Spinal cord (tissue), 10 donors: ENCODE measurements around the gene DCC. TPM values are rescaled to one million over a fixed set of nuclear protein-coding genes. Genes with fewer than 3 reads are reported as not detected.

Experiments used
- DNase-seq, 6 donors: peaks; one replicate each; pipeline versions ENCODE4 v3.0.0 to v3.0.0-alpha.2; 2013 to 2015; ENCODE audit warnings: low spot score in 6 of 6, low read depth in 4 of 6
- H3K27ac ChIP-seq: one replicate; pipeline ENCODE4 v1.5.1; 2013; ENCODE audit warnings: low read depth, low read length, control low read depth
- H3K27me3 ChIP-seq: one replicate; pipeline ENCODE4 v1.6.1; 2013; ENCODE audit warnings: low read length; ENCODE audit not compliant: control insufficient read depth, insufficient read depth
- H3K36me3 ChIP-seq: one replicate; pipeline ENCODE4 v1.6.1; 2013; ENCODE audit warnings: low read length; ENCODE audit not compliant: control insufficient read depth, insufficient read depth
- H3K4me1 ChIP-seq: one replicate; pipeline ENCODE4 v1.6.1; 2013; ENCODE audit warnings: low read length; ENCODE audit not compliant: control insufficient read depth, insufficient read depth
- H3K4me3 ChIP-seq: one replicate; pipeline ENCODE4 v1.5.1; 2013; ENCODE audit warnings: low read depth, low read length, control low read depth
- H3K9me3 ChIP-seq: one replicate; pipeline ENCODE4 v1.6.1; 2013; ENCODE audit warnings: low read length; ENCODE audit not compliant: control insufficient read depth, insufficient read depth
- WGBS: methylation state at CpG from one replicate; pipeline ENCODE4 v1.1.5; 2013; ENCODE audit warnings: missing lambda C conversion rate; ENCODE audit not compliant: insufficient coverage; 5-methylcytosine and 5-hydroxymethylcytosine counted together
- polyA plus RNA-seq, 2 donors: library from polyadenylated mRNA; unstranded; fragments of 120-200 nt; gene quantifications; one replicate each; pipeline ENCODE4 v1.2.1, GENCODE V29; 2013; ENCODE audit not compliant: insufficient read length in 2 of 2
- total RNA-seq, 2 donors: library from RNA; depleted of rRNA in 1 of 2; stranded (reverse); fragments of 120-200 nt in 1 of 2; fragments of >200 nt in 1 of 2; gene quantifications; one replicate each; pipeline versions ENCODE4 v1.2.3 to v1.2.4, GENCODE V29; 2013 to 2014
- donor health status: healthy.

DCC gene
- total and polyA plus RNA-seq, 4 donors: 13.8 to 27.3 (median 17.2) TPM

GRCh38 chr18:52376104-52376503 is 36.1 kb downstream of the DCC start:
- WGBS: no CpG with 5 or more reads among the region's 1 CpG
- no peaks in the 10 kb centered on the region for H3K27me3 ChIP-seq
- DNase-seq: no peak
- H3K4me1 ChIP-seq: no peaks in the 10 kb centered on the region
- no peak overlapping the region for H3K4me3 ChIP-seq
- H3K36me3 ChIP-seq: no peaks in the 10 kb centered on the region
- no peak overlapping the region for H3K27ac ChIP-seq
- no peaks in the 10 kb centered on the region for H3K9me3 ChIP-seq

DNA sequence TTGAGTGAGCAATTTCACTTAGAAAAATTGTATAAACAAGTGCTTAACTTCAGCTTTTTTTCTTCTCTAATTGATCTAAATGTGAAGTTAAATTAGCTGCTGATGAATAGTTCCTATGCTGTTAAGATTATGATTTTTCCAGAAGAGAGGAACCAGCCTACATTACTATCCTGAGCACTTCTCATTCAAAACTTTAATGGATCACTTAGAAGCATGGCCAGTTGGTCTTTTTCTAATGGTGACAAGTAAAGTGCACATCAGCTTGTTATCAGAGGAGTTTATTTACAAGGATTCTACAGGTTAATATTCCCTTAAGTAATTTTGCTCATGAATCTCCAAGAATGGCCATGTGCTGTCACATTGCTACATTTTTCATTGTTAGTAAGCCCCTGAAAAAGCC is 37.1 kb downstream of the DCC start:
- no peaks in the 10 kb centered on the region for H3K4me1 ChIP-seq
- H3K9me3 ChIP-seq: no peaks in the 10 kb centered on the region
- H3K36me3 ChIP-seq: no peaks in the 10 kb centered on the region
- H3K27ac ChIP-seq: no peak overlapping the region
- no peak overlapping the region for H3K4me3 ChIP-seq
- peak in 1 of 6 donors; percentile 42 for DNase-seq
- no peaks in the 10 kb centered on the region for H3K27me3 ChIP-seq

DNA sequence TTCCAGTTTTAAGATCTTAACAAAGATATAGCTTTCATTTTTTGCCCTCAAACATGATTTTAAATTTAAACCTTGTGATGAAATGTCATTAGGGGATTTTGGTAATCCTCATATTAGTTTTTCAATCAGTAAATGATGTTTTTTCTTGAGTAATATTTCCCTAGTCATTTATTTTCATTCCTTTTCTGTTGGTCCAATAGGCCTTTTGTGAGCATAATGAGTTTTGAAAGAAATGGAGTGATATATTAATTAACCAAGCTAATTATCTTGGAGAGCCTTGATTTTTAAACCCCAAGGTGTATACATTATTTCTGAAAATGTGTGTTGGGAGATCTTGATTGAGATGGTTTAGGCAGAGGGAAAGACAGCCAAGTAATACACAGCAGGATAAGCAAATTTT is 46.3 kb downstream of the DCC start:
- Histone ChIP-seq H3K36me3 (no peaks in the 10 kb centered on the region), H3K4me3 (no peak overlapping the region), H3K27ac (no peak overlapping the region), H3K9me3 (no peaks in the 10 kb centered on the region), H3K4me1 (no peaks in the 10 kb centered on the region), H3K27me3 (no peaks in the 10 kb centered on the region)
- peak in 1 of 6 donors; percentile 77 for DNase-seq

- peak in 1 of 6 donors; percentile 22 for DNase-seq
- Histone ChIP-seq H3K4me3 (no peak overlapping the region), H3K36me3 (no peaks in the 10 kb centered on the region), H3K27ac (no peak overlapping the region), H3K27me3 (no peaks in the 10 kb centered on the region), H3K9me3 (no peaks in the 10 kb centered on the region), H3K4me1 (no peaks in the 10 kb centered on the region)
- WGBS: 64% methylated on average over 3 of the region's 3 CpGs
Observed at GRCh38 chr18:52387175-52387574, 47.2 kb downstream of the DCC start.

DNA sequence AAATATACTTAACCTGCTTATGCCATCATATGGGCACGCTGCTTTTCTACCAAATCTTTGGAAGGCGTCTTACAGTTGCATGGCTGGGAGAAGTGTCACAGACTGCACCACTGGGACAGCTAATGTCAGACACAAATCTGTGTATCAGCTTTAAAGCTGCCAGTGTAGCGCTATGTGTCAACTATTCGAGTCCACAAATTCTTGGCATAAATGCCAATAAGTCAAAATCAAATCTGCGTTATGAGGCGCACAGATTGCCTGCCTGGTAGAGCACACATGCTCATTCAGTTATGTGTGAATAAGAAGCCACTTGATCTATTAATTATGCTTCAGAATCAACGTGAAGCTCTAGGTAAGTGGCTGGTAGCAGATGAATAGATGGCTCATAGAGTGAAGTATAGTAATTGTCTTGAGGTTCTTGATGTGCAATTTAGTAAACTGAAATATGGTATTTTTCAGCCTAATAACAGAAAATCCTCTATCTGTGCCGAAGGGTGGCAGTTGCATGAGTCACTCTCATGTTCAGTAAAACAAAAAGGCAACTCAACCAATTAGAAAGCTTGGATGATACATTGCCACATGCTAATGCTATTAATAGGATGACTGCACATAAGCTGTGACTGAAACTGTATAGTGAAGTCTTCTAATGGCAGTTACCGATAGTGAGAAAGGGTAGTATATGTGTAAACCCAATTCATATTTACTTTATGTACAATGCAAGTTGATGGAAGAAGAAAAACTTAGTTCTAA is 52.0 kb downstream of the DCC start:
- 85% methylated on average over 7 of the region's 9 CpGs for WGBS
- no peaks in the 10 kb centered on the region for H3K4me1 ChIP-seq
- no peaks in the 10 kb centered on the region for H3K9me3 ChIP-seq
- H3K27me3 ChIP-seq: no peaks in the 10 kb centered on the region
- H3K36me3 ChIP-seq: no peaks in the 10 kb centered on the region
- no peak overlapping the region for H3K4me3 ChIP-seq
- peak in 2 of 6 donors; percentile 50 to 53 for DNase-seq
- H3K27ac ChIP-seq: no peak overlapping the region

DNA sequence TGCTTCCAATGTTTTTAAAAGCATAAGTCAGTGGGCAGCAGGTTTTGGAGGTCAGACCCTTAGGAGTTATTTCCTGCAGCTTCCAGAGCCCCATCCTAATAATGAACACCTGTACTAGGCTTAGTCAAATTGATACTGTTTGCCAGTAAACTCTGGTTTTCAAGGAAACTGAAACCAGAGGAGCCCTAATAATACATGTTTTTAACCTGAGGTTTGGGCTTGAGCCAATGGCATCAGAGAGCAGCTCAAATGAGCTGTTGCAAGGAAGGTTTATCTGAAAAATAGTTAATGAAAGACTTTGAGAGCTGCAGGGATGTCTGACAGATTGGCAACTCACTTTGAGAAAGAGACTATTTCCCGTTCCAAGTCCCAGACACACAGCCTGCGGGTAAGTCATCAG is 54.6 kb downstream of the DCC start:
- Histone ChIP-seq H3K36me3 (no peaks in the 10 kb centered on the region), H3K4me1 (no peaks in the 10 kb centered on the region), H3K9me3 (no peaks in the 10 kb centered on the region), H3K27me3 (no peaks in the 10 kb centered on the region), H3K4me3 (no peak overlapping the region), H3K27ac (no peak overlapping the region)
- peak in 1 of 6 donors; percentile 12 for DNase-seq
- WGBS: no CpG with 5 or more reads among the region's 2 CpGs

DNA sequence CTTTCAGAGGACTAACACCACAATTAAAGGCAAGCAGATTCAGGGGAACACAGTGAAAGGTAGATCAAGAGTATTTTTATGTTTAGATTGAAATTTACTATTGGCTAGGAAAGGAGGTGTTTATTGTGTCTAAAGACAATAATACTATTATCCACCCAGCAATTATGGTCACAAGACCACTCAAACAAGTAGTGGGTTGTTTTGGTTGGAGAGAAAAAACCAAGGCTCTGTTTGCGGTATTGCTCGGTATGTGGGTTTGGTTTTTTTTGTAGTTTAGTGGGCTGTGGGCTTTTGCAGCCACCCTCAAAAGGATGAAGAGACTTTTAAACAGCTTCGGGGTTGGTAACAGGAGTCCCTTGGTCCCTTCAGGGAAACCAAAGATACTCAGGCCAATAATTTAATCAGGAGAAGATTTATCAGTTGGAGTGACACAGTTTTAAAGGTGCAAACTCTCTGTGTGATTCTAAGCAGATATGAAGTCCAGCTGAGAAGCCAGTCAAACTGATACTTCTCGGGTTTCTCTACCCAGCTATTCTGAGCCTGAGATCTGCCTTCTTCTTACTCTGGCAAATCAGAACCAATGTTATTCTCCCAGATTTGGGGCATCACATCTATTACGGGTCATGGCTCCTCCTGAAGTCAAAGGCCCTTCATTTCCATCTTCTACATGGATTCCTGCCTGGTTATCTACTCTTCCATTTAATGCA is 55.3 kb downstream of the DCC start:
- Histone ChIP-seq H3K27ac (no peak overlapping the region), H3K9me3 (no peaks in the 10 kb centered on the region), H3K36me3 (no peaks in the 10 kb centered on the region), H3K4me1 (no peaks in the 10 kb centered on the region), H3K27me3 (no peaks in the 10 kb centered on the region), H3K4me3 (no peak overlapping the region)
- WGBS: 78% methylated on average over 4 of the region's 5 CpGs
- no peak for DNase-seq

GRCh38 chr18:52401236-52401635 is 61.2 kb downstream of the DCC start:
- H3K36me3 ChIP-seq: no peaks in the 10 kb centered on the region
- DNase-seq: no peak
- H3K4me1 ChIP-seq: no peaks in the 10 kb centered on the region
- H3K9me3 ChIP-seq: peaks cover 1% of the 10 kb centered on the region
- 86% methylated on average over 1 of the region's 1 CpG for WGBS
- no peaks in the 10 kb centered on the region for H3K27me3 ChIP-seq
- H3K4me3 ChIP-seq: no peak overlapping the region
- no peak overlapping the region for H3K27ac ChIP-seq

- Histone ChIP-seq H3K27me3 (no peaks in the 10 kb centered on the region), H3K4me1 (no peaks in the 10 kb centered on the region), H3K9me3 (peaks cover 1% of the 10 kb centered on the region), H3K4me3 (no peak overlapping the region), H3K36me3 (no peaks in the 10 kb centered on the region), H3K27ac (no peak overlapping the region)
- no peak for DNase-seq
- WGBS: no CpG with 5 or more reads among the region's 3 CpGs
Observed at GRCh38 chr18:52402814-52403213, 62.8 kb downstream of the DCC start.
